GM23338 (cell line): ENCODE data around the gene RNF225. TPM values are rescaled to one million over a fixed set of nuclear protein-coding genes. Genes with fewer than 3 reads are reported as not detected.

Experiments used
- ATAC-seq: fragments of 200-7000 bp; cut with Tn5 transposase; 3 replicates; pipeline ENCODE4 v1.9.1; 2020
- DNase-seq: peaks from one replicate; pipeline ENCODE4 v3.0.0-alpha.2; 2015; ENCODE audit warnings: low spot score
- H2AFZ ChIP-seq: fragments of 200-600 bp; sonication (generic); 2 replicates; pipeline ENCODE4 v1.8.0; 2016; ENCODE audit warnings: antibody characterized with exemption, mild to moderate bottlenecking, moderate library complexity
- H3F3A ChIP-seq: fragments of 200-600 bp; sonication (generic); replicated peaks from 2 replicates; pipeline ENCODE4 v1.8.0; 2017; ENCODE audit warnings: antibody characterized with exemption, mixed run types, low read depth
- H3K27ac ChIP-seq: fragments of 200-600 bp; sonication (generic); 2 replicates; pipeline ENCODE4 v1.6.1; 2016; ENCODE audit warnings: low read depth
- H3K27me3 ChIP-seq: fragments of 200-600 bp; sonication (generic); 2 replicates; pipeline ENCODE4 v1.8.0; 2016; ENCODE audit warnings: mild to moderate bottlenecking, mixed run types, moderate library complexity; ENCODE audit not compliant: insufficient read depth
- H3K36me3 ChIP-seq: fragments of 200-600 bp; sonication (generic); 2 replicates; pipeline ENCODE4 v1.8.0; 2016; ENCODE audit warnings: mild to moderate bottlenecking; ENCODE audit not compliant: insufficient read depth
- H3K4me1 ChIP-seq: fragments of 200-600 bp; sonication (generic); 2 replicates; pipeline ENCODE4 v1.8.0; 2016; ENCODE audit warnings: mild to moderate bottlenecking, moderate library complexity; ENCODE audit not compliant: insufficient read depth
- H3K4me2 ChIP-seq: fragments of 200-600 bp; sonication (generic); 2 replicates; pipeline ENCODE4 v1.7.1; 2017; ENCODE audit warnings: mixed run types
- H3K4me3 ChIP-seq: fragments of 200-600 bp; sonication (generic); 2 replicates; pipeline ENCODE4 v1.6.1; 2016; ENCODE audit warnings: mixed run types
- H3K79me2 ChIP-seq: fragments of 200-600 bp; sonication (generic); replicated peaks from 2 replicates; pipeline ENCODE4 v1.8.0; 2017; ENCODE audit warnings: mild to moderate bottlenecking; ENCODE audit not compliant: insufficient read depth
- H3K9me2 ChIP-seq: fragments of 200-600 bp; sonication (generic); 2 replicates; pipeline ENCODE4 v1.8.0; 2017; ENCODE audit not compliant: insufficient read depth
- H4K20me1 ChIP-seq: fragments of 200-600 bp; sonication (generic); replicated peaks from 2 replicates; pipeline ENCODE4 v1.8.0; 2017; ENCODE audit warnings: mild to moderate bottlenecking; ENCODE audit not compliant: insufficient read depth
- H3K27ac Mint-ChIP-seq: 2 replicates; pipeline ENCODE4 v1.8.0; 2020; ENCODE audit warnings: inconsistent platforms, mild to moderate bottlenecking, moderate library complexity, mixed read lengths
- H3K27me3 Mint-ChIP-seq: 3 replicates; pipeline ENCODE4 v1.8.0; 2022; ENCODE audit warnings: low read depth, mild to moderate bottlenecking, moderate library complexity, mixed read lengths, inconsistent platforms; ENCODE audit not compliant: insufficient read depth, poor library complexity
- H3K36me3 Mint-ChIP-seq: 3 replicates; pipeline ENCODE4 v1.8.0; 2021; ENCODE audit warnings: low read depth, mild to moderate bottlenecking, inconsistent platforms, moderate library complexity, mixed read lengths
- H3K4me1 Mint-ChIP-seq: 3 replicates; pipeline ENCODE4 v1.8.0; 2020; ENCODE audit warnings: mild to moderate bottlenecking, inconsistent platforms, mixed read lengths
- H3K4me3 Mint-ChIP-seq: 3 replicates; pipeline ENCODE4 v1.8.0; 2021; ENCODE audit warnings: moderate library complexity, mild to moderate bottlenecking, inconsistent platforms, mixed read lengths
- H3K9me3 Mint-ChIP-seq: 3 replicates; pipeline ENCODE4 v1.8.0; 2020; ENCODE audit warnings: moderate library complexity, mild to moderate bottlenecking, inconsistent platforms, mixed read lengths
- CREB1 ChIP-seq: fragments of 250-450 bp; sonication (Bioruptor Pico); IDR thresholded peaks from 2 replicates; pipeline ENCODE4 v1.5.0; 2020; ENCODE audit warnings: low read depth, mild to moderate bottlenecking, moderate library complexity
- CTCF ChIP-seq, 2 experiments: fragments of 200-600 bp in 1 of 2; sonication (generic) in 1 of 2; conservative IDR thresholded peaks; 2 replicates each; pipeline versions ENCODE4 v1.5.1 to v1.6.1; 2016 to 2017; ENCODE audit warnings: antibody characterized with exemption in 2 of 2, low read depth in 2 of 2, mild to moderate bottlenecking in 2 of 2, moderate library complexity in 1 of 2
- EZH2phosphoT487 ChIP-seq: fragments of 200-600 bp; sonication (generic); IDR thresholded peaks from one replicate; pipeline ENCODE4 v1.8.1; 2018; ENCODE audit warnings: antibody characterized with exemption; ENCODE audit not compliant: unreplicated experiment
- POLR2AphosphoS5 ChIP-seq: IDR thresholded peaks from 2 replicates; pipeline ENCODE4 v1.6.1; 2016; ENCODE audit warnings: antibody characterized with exemption, low read depth
- ZNF114 ChIP-seq: fragments of 250-450 bp; sonication (Bioruptor Pico); IDR thresholded peaks from 2 replicates; pipeline ENCODE4 v1.5.0; 2020; ENCODE audit warnings: mild to moderate bottlenecking, moderate library complexity
- ZNF462 ChIP-seq: fragments of 250-450 bp; sonication (Bioruptor Pico); IDR thresholded peaks from 2 replicates; pipeline ENCODE4 v1.5.0; 2020; ENCODE audit warnings: mild to moderate bottlenecking, moderate library complexity
- polyA plus RNA-seq: library from polyadenylated mRNA; unstranded; fragments of >200 nt; fragmentation: Nextera tagmentation; extraction: Ambion mirVana; gene quantifications from 2 replicates; pipeline ENCODE4 v1.2.1, GENCODE V29; 2016
- total RNA-seq: library from RNA; depleted of rRNA; stranded (reverse); fragments of >200 nt; shearing (Covaris generic); gene quantifications from 2 replicates; pipeline ENCODE4 v1.2.3, GENCODE V29; 2014
- TF ChIP-seq, protein P1 (sequence below): IDR thresholded peaks from 2 replicates; pipeline ENCODE4 v1.6.1; 2016; ENCODE audit warnings: antibody characterized with exemption
- TF ChIP-seq, protein P2 (sequence below): IDR thresholded peaks from one replicate; pipeline ENCODE4 v1.6.1; 2018; ENCODE audit warnings: antibody characterized with exemption; ENCODE audit not compliant: unreplicated experiment

Gene RNF225
- total and polyA plus RNA-seq, 2 experiments from 2014 or later: 0.87 TPM; not detected in 1

DNA sequence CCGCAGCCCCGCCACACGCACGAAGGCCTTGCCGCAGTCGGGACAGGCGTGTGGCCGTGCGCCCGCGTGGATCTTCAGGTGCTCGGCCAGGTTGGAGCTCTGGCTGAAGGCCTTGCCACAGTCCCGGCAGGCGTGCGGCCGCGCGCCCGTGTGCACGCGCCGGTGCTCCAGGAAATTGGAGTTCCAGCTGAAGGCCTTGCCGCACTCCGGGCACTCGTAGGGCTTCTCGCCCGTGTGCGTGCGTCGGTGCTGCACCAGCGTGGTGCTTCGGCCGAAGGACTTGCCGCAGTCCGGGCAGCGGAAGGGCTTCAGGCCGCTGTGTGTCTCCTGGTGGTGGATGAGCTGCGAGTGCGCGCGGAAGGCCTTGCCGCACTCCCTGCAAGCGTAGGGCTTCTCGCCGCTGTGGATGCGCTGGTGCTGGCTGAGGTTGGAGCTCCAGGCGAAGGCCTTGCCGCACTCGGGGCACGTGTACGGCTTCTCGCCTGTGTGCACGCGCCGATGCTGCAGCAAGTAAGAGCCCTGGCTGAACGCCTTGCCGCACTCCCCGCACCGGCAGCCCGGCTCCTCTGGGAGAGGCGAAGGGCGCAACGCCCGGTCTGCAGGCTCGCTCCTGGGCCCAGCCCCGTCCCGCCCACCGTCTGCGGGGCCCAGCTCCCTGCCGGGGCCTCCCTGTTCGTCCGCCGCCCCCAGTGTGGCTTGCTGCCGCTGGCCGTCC lies 38.5 kb upstream of the RNF225 start:
- peak overlapping the region; percentile 83 for H3K4me2 ChIP-seq
- no peaks in the 10 kb centered on the region for H3K9me2 ChIP-seq
- Mint-ChIP-seq H3K4me3 (no peak overlapping the region), H3K4me1 (no peaks in the 10 kb centered on the region; the same call in 2 of the 3 replicates), H3K9me3 (no peaks in the 10 kb centered on the region), H3K27ac (no peak overlapping the region), H3K36me3 (no peaks in the 10 kb centered on the region), H3K27me3 (peaks cover 3% of the 10 kb centered on the region)
- H3K27me3 ChIP-seq: peaks cover 33% of the 10 kb centered on the region
- no peaks in the 10 kb centered on the region; the same call in 1 of the 2 replicates for H3K4me1 ChIP-seq
- no peaks in the 10 kb centered on the region; the same call in 1 of the 2 replicates for H4K20me1 ChIP-seq
- no peak for TF ChIP-seq ZNF114 (CRISPR knock-in tag)
- no peak for TF ChIP-seq EZH2phosphoT487
- TF ChIP-seq CREB1 (CRISPR knock-in tag): no peak
- no peak for TF ChIP-seq ZNF462
- TF ChIP-seq, protein P1, sequence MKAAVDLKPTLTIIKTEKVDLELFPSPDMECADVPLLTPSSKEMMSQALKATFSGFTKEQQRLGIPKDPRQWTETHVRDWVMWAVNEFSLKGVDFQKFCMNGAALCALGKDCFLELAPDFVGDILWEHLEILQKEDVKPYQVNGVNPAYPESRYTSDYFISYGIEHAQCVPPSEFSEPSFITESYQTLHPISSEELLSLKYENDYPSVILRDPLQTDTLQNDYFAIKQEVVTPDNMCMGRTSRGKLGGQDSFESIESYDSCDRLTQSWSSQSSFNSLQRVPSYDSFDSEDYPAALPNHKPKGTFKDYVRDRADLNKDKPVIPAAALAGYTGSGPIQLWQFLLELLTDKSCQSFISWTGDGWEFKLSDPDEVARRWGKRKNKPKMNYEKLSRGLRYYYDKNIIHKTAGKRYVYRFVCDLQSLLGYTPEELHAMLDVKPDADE: no peak
- no peak for TF ChIP-seq POLR2AphosphoS5
- no peak for TF ChIP-seq CTCF (conservative IDR thresholded peaks at IDR 0.05; ENCODE audit: low read depth in 2 of 2)
- TF ChIP-seq, protein P2, sequence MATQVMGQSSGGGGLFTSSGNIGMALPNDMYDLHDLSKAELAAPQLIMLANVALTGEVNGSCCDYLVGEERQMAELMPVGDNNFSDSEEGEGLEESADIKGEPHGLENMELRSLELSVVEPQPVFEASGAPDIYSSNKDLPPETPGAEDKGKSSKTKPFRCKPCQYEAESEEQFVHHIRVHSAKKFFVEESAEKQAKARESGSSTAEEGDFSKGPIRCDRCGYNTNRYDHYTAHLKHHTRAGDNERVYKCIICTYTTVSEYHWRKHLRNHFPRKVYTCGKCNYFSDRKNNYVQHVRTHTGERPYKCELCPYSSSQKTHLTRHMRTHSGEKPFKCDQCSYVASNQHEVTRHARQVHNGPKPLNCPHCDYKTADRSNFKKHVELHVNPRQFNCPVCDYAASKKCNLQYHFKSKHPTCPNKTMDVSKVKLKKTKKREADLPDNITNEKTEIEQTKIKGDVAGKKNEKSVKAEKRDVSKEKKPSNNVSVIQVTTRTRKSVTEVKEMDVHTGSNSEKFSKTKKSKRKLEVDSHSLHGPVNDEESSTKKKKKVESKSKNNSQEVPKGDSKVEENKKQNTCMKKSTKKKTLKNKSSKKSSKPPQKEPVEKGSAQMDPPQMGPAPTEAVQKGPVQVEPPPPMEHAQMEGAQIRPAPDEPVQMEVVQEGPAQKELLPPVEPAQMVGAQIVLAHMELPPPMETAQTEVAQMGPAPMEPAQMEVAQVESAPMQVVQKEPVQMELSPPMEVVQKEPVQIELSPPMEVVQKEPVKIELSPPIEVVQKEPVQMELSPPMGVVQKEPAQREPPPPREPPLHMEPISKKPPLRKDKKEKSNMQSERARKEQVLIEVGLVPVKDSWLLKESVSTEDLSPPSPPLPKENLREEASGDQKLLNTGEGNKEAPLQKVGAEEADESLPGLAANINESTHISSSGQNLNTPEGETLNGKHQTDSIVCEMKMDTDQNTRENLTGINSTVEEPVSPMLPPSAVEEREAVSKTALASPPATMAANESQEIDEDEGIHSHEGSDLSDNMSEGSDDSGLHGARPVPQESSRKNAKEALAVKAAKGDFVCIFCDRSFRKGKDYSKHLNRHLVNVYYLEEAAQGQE: no peak
- no peak overlapping the region for H3K27ac ChIP-seq
- H2AFZ ChIP-seq: peak overlapping the region; percentile 90
- peaks cover 6% of the 10 kb centered on the region for H3F3A ChIP-seq
- H3K79me2 ChIP-seq: no peaks in the 10 kb centered on the region
- ATAC-seq: peak; percentile 39
- DNase-seq: peak; percentile 59
- H3K4me3 ChIP-seq: peak overlapping the region; percentile 52
- no peaks in the 10 kb centered on the region for H3K36me3 ChIP-seq
